Measurements from ENCODE around the gene PDSS2.
A peak's percentile ranks its signal among the peaks of the same experiment; 100 is the strongest.
"Not testable (repeated sequence)": the region's sequence is repeated elsewhere in the genome, so short reads cannot be mapped to it uniquely, and the experiment has no call there.

The PDSS2 gene

GRCh38 chr6:107314531-107314939, 144.8 kb downstream of the PDSS2 start:
- no peak for DNase-seq

- DNase-seq, result no peak
Observed at GRCh38 chr6:107313776-107314175, 145.6 kb downstream of the PDSS2 start.

- no peak for DNase-seq
Observed at GRCh38 chr6:107310362-107310761, 149.0 kb downstream of the PDSS2 start.

GRCh38 chr6:107308677-107309076, 150.7 kb downstream of the PDSS2 start:
- no peak for DNase-seq

- DNase-seq, result not testable (repeated sequence)
Observed at GRCh38 chr6:107305994-107306393, 153.4 kb downstream of the PDSS2 start.

GRCh38 chr6:107305391-107305790, 154.0 kb downstream of the PDSS2 start:
- DNase-seq, result no peak

- DNase-seq, result no peak
Observed at GRCh38 chr6:107304421-107305025, 154.8 kb downstream of the PDSS2 start.

- no peak for DNase-seq
Observed at GRCh38 chr6:107293350-107293749, 166.0 kb downstream of the PDSS2 start.

GRCh38 chr6:107292715-107293271, 166.6 kb downstream of the PDSS2 start:
- no peak for DNase-seq

GRCh38 chr6:107290491-107290890, 168.9 kb downstream of the PDSS2 start:
- DNase-seq, result no peak

- DNase-seq, result not testable (repeated sequence)
Observed at GRCh38 chr6:107289258-107289657, 170.1 kb downstream of the PDSS2 start.

- DNase-seq, result not testable (repeated sequence)
Observed at GRCh38 chr6:107285683-107286082, 173.7 kb downstream of the PDSS2 start.

GRCh38 chr6:107284805-107285204, 174.6 kb downstream of the PDSS2 start:
- DNase-seq, result no peak

GRCh38 chr6:107280791-107281190, 178.6 kb downstream of the PDSS2 start:
- no peak for DNase-seq

GRCh38 chr6:107280001-107280400, 179.4 kb downstream of the PDSS2 start:
- not testable (repeated sequence) for DNase-seq

GRCh38 chr6:107275330-107275865, 184.0 kb downstream of the PDSS2 start:
- no peak for DNase-seq

GRCh38 chr6:107274288-107274687, 185.1 kb downstream of the PDSS2 start:
- no peak for DNase-seq

- no peak for DNase-seq
Observed at GRCh38 chr6:107272246-107272645, 187.1 kb downstream of the PDSS2 start.

- DNase-seq, result no peak
Observed at GRCh38 chr6:107271208-107271790, 188.1 kb downstream of the PDSS2 start.

GRCh38 chr6:107267634-107268033, 191.7 kb downstream of the PDSS2 start:
- DNase-seq, result no peak

- no peak for DNase-seq
Observed at GRCh38 chr6:107267006-107267405, 192.4 kb downstream of the PDSS2 start.

- DNase-seq, result no peak
Observed at GRCh38 chr6:107266563-107266962, 192.8 kb downstream of the PDSS2 start.

GRCh38 chr6:107264357-107264840, 195.0 kb downstream of the PDSS2 start:
- DNase-seq, result peak; percentile 86

- no peak for DNase-seq
Observed at GRCh38 chr6:107259951-107260350, 199.4 kb downstream of the PDSS2 start.
